ENCODE measurements around the gene GALR1.
"Not testable (repeated sequence)": the region's sequence is repeated elsewhere in the genome, so short reads cannot be mapped to it uniquely, and the experiment has no call there.

Gene GALR1, protein sequence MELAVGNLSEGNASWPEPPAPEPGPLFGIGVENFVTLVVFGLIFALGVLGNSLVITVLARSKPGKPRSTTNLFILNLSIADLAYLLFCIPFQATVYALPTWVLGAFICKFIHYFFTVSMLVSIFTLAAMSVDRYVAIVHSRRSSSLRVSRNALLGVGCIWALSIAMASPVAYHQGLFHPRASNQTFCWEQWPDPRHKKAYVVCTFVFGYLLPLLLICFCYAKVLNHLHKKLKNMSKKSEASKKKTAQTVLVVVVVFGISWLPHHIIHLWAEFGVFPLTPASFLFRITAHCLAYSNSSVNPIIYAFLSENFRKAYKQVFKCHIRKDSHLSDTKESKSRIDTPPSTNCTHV

DNA sequence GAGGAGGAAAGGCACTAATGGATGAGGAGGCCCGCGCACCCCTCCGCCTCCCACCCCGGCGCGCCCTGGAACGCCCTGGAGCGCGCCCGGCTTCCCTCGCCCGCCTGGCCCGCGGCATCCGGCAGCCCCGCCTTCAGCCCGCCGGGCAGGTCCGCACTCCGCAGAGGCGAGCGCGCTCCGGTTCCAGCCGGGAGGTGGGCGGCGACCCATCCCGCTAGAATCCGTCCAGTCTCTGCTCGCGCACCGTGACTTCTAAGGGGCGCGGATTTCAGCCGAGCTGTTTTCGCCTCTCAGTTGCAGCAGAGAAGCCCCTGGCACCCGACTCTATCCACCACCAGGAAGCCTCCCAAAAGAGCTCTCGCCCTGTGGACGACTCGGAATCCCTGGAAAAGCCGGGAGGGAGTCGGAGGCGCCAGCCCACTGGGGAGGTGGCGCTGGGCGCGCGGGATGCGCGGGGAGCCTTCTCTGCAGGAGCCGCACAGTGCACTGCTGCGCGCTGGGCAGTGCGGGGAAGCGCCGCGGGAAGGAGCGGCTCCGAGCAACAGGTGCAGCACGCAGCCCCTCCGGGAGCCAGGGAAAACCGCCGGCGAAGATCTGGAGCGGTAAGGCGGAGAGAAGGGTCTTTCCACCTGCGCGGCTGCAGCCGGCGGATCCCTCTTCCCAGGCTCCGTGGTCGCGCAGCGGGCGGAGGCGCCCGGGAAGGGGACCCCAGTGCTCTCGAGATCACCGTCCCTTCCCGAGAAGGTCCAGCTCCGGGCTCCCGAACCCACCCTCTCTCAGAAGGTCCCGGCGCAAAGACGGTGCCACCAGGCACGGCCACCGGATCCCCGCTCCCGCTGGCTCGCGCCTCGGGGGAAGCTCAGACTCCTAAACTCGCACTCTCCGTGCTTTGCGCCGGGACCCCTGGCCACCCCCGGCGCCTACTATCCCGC, at the start of gene GALR1:
TSS of gene GALR1 (plus strand) at position 280 of the 932 bp plus-strand sequence. CDS start 701 bp downstream, outside the sequence.
- DNase-seq, result no peak

DNA sequence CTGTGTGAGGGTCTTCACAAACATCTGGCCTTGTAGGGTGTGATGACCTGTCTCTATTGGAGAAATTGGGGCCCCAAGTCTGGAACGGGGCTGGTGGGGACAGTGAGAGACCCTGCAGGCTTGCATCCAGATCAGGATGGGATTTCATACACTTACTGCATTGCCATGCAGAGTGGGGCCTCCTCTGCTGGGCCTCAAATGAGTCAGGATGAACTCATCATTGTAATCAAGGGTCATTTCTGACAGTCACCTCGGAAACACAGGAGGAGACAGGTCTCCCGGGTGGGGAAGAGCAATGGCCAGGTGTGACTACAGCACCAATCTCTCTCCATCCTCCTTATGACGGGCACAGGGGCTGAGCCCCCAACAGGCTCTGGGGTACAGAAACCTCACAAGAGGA, 48.1 kb upstream of the GALR1 start:
- DNase-seq, result no peak

DNA sequence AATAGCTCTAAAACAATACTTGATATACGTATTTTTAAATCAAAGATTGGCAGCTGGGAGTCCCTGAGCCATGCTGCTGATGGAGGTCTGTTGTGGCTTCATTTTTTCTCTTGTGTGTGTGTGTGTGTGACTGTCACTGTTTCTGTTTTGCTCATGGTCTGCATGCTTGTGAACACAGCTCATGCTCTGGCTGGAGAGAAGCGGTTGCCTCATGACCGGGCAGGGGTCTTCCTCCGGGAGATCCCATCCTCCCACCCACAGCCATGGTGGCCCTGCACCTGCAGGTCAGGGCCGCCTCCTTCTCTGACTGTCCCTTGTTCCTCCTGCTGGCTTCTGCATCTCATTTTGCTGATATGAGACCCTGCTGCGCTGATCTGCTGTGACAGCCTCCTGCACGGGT, 47.3 kb upstream of the GALR1 start:
- DNase-seq, result no peak

DNA sequence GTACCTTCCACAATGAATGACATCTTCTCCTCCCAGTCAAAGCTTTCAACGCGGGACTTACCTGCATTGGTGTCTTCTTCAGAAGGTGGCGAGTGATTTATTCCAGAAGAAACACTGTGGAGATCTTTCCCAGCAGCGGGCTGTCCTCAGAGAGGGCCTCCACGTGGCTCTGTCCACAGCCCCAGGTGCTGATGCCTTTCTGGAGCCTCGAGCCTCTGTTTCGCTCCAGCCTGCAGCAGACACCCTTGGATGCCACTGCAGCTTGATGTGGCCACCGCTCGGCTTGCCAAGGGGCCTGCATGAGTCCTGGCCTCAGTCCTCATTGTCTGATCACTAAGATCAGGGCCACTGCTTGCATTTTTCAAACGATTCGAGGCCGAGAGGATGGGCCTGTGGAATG, 46.6 kb upstream of the GALR1 start:
- no peak for DNase-seq

DNA sequence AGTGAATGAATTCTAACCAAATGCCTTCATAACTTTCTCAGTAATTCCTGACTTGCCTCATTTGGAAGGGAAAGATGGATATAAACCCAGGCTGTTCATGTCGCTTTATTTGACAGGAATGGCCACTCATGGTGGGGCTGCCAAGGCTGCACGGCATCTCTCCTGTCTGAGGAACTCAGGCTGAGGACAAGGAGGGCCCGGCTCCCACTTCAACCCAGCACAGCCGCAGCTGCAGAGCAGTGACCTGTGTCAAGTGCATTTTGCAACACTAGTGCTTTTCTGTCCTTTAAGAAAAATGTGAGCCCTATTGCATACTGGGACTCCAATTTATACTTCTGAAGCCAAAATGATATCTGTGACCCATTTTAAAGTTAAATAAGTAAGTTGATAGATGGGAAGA, 45.8 kb upstream of the GALR1 start:
- no peak for DNase-seq

DNA sequence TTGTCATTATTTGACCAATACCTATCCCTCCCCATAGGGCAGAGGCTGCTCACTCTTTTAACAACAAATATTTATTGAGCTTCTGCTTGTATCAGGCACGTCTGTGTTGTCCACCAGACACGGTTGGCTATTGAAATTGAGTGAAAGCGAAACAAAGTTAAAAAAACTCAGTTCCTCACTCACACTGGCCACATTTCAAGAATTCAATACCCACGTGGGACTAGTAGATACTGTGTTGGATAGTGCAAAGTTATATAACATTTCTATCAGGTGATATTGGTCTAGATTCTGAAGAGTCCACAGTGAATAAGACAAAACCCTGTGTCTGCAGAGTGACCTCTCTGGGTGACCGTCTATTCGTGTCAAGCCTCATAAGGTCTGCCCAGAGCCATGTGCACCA, 43.9 kb upstream of the GALR1 start:
- no peak for DNase-seq

DNA sequence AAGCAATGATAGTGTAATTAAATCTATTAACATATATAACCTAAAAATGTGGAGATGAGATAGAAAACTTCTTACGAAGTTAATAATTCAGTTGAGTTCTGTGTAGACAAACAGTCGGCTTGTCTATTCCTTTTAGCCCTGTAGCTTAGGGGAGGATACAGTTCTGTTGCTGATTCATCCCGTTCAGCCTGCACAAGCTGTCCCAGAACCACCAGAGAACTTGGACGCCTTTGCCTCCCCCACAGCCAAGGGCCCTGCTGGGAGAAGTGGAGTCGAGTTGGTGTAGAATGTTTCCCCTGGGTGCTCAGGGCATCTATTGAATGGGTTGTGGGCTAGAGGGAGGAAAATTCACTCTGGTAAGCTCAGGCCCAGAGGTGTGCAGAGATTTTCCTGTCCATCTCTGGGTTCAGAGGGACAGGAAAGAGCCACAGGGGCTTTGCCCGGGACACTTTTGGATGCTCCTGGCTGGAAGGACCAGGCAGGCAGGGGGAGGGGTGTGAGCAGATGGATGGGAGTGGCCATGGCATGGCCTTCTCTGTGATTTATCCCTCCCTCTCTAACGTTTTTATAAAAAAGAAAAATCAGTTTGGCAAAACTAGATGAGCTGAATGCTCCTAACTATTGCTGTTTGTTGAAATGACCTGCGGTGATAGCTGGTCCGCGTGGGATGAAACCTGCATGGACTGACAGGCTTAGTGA, 42.8 kb upstream of the GALR1 start:
- no peak for DNase-seq

DNA sequence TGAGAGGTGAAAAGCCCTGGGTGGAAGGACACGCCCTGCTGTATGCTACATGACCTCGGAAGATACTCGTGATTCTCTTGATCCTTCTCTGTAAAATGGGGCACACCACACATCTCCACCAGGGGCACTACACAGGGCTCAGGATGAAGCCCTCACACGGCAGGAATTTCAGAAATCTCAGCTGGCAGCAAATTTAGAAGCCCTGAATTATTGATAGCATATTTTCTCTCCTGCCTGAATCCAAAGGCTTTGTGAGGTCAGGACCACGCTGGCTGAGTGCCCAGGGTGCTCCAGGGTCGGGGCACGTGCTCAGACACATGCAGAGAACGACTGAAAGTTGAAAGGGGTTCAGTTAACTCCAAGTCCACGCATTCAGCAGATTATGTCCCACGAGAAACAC, 42.1 kb upstream of the GALR1 start:
- no peak for DNase-seq

DNA sequence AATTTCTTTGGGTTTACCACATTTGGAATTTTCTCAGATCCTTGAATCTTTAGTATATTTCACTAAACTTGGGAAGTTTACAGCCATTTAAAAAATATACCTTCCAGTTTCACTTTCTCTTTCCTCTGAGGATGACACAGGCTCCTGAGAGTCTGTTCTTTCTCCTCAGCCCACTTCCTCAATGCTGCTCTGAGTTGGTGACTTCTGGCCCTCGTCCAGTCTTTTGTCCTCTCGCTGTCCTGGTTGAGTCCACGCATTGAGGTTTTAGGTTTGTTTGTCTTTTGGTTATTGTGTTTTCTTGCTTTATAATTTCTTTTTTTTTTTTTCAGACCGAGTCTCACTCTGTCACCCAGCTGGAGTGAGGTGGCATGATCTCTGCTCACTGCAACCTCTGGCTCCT, 40.7 kb upstream of the GALR1 start:
- DNase-seq, result peak in 1 of 2 donors; percentile 90

DNA sequence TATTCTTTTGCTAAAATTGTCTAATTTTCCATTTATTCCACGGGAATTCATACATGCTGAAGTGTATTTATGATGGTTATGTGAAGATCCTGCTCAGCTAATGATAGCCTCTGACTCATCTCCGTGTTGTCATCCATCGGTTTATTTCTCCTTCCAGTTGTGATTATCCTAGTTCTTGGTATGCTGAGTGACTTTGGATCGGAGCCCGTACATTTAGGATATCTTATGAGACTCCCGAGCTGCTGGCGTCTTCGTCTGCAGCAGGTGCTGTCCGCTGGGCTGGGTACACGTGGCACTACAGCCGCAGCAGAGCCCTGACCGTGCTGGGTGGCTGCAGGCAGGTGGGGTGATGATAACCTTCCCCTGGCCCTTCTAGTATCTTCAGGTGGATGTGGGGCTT, 40.1 kb upstream of the GALR1 start:
- no peak for DNase-seq

DNA sequence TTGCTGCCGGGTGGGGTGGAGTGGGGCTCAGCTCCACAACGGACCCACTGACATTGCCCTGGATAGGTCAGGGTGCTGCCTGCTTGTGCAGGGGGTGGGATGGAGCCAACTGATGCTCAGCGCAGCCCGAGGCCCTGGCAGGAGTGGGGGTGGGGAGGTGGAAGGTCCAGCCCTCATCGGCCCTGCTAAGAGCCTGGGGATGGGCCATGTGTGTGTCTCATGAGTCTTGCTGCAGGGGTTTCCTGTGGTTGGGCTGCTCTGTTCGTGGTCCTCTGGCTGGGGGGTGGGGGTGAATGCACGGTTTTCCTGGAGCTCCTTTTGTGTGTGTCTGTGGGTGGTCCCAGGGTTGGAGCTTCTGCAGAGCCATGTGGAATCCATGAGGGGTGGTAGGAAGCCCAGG, 39.4 kb upstream of the GALR1 start:
- no peak for DNase-seq

DNA sequence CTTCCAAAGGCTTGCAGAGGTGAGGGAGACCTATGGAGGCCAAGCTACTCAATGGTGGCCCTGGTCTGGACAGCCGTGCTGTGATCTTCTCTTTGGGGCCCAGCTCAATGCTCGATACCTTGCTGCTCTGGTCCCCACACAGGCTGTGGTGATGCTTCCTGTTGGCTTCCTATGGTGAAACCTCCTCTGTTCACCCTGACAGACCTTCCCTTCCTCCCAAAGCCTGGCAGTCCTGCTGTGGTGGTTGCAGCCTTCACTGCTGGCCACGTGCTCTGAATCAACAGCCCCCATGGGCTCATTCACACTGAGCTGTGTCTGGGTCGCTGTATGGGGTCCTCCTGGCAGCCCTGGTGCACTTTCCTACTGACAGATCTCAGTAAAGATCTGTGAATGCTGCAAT, 31.0 kb upstream of the GALR1 start:
- DNase-seq, result no peak

DNA sequence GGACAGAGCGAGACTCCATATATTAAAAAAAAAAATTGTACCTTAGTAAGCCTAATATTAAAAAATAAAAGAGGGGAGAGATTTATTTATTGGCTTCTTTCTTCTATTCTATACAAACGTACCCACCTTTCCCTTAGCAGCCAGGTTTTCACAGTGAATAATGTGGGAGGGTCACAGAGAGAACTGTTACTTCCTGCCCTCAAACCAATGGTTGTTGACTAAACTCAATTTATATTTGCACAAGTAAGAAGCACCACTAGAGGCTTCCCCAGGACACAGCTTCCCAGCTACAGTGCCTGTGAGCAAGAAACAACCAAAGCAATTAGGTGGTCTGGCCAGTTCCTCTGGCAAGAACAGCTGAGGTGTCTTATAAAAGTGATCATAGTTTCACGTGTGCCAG, 28.9 kb upstream of the GALR1 start:
- no peak for DNase-seq

DNA sequence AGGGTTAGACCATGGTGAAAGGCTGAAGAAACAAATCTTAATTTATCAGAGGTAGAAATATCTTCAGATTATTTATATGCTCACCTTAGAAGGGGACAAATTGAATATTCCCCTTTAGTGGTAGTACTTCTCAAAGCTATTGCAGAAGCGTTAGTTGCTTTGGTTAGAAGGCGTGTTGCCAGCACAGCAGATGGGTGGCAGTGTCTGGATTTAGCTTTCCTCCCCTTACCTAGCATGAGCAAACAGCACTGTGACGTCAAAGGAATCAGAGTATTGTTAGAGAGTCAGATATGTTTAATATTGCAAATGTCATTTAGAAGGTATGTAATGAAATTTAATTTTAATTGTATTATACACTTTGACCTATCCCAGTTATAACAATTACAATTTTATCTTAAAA, 27.2 kb upstream of the GALR1 start:
- DNase-seq, result no peak

DNA sequence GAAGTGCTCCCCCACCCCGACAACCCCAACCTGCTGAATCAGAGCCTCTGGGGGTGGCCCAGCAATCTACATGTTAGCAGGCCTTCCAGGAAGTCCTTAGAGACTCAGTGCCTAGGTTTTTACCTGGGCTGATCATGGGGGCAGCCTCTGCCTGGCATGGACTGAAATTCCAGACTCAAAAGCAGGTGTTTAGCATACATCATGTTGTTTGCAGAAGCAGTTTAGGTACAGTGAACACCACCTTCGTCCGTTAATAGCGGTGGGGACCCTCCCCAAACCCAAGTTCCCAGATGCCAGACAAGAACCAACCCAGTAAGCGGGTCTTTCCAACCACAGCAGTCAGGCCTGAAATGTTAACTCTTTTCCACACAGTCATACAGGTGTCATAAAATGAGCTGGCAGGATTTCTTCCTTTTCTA, 26.4 kb upstream of the GALR1 start:
- DNase-seq, result no peak

DNA sequence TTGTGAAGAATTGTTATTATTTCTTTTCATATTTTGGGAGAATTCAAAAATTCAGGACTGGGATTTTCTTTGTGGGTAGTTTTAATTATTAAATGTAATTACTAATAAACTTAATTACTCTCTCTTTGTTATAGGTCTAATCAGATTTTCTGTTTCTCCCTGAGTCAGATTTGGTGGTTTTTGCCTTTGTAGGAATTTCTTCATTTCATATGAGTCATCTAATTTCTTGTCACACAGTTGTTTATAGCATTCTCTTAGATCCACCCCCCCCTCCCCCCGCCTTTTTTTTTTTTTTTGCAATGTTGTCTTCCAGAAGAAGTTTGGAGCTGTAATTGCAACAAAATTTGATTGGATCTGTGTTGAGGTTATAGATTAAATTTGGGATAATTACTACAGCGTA, 26.0 kb upstream of the GALR1 start:
- DNase-seq, result peak in 1 of 2 donors; percentile 11

DNA sequence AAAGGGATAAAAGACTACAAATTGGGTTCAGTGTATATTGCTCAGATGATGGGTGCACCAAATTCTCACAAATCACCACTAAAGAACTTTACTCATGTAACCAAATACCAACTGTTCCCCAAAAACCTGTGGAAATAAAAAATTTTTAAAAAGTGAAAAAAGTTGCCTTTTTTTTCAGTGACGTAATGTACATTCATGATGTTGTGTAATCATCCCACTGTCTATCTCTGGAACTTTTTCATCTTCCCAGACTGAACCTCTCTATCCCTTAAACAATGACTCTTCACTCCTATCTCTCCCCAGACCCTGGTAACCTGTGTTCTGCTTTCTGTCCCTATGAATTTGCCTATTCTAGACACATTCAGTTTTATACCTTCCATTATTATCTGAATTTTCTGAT, 19.0 kb upstream of the GALR1 start:
- DNase-seq, result no peak

DNA sequence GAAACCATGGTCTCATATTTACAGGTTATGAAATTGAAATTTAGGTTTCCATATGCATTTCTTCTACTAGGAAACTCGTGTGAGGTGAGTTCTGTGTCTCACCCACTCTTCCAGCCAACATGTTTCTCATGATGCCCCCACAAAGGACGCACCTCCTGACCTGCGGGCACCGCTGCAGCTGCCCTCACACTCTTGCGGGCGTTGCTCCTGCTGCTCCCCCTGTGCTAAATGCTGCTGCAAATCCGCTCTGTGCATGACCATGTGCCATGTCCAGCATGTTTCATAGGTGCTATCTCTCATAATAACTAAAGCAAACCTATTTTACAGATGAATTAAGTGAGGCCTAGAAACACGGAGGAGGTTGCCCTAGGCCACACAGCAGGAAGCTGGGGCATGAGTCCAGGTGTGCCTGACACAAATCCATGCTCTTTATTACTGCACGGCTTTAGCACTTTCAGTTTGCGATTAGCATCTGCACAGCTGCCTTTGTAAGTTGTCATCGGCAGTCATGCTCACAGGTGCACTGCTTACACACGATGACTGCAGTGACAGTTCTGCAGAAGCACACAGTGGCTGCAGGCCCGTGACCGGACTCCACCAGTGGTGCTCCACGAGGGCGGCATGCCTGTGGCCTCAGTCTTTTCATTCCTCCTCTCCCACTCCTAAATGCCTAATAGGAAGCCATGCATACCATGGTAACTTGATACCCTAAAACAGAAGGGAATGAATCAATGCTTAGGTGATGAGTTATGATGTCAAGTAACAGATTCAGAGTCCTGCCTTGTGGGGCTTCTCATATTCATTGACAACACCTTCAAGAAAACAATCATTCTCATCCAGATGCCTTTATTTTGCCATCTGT, 14.9 kb upstream of the GALR1 start:
- DNase-seq, result no peak

DNA sequence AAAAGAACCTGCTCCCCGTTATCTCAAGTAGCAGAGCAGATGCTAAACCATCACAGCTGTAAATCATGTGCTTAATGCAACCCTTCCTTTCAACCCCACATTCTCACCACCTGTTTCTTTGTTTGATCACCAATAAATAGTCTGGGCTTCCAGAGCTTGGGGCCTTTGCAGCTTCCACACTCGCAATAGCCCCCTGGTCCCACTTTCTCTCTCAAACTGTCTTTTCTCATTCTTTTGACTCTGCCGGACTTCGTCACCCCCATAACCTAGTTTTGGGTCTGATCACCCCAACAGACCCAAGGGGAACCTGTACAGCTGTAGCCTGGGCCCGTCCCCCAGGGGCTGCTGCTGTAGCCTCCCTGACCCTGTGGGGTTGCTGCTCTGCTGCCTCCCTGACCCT, 10.4 kb upstream of the GALR1 start:
- not testable (repeated sequence) for DNase-seq

DNA sequence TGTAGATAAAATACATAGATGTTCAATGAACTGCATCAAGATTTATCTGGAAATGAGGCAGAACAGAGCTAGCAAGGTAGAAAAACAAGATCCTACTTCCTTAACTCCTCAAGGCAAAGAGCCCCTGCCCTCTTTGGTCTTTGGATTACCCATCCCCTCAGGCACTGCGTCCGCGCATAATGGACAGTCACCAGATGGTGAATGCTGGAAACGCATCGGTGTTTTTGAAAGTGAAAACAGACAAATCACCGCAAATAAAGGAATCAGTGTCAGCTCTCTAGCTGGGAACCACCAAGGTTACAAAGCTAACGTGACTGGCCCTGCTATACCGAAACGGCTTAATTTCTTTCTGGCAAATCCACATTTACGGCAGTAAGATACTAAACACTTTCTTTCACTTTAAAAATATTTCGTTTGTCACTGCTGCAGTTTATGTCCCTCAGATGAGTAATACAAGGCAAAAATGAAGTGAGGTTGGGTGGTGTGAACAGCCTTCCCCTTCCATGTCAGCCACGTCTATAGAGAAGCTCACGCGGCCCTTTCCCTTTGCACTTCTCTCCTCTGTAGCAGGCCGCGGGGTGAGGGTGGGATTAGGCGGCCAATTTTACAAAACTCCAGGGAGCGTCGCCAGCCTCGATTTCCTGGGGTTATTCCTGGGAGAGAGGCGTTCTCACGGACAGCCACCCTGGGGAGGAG, 627 bp upstream of the GALR1 start:
- DNase-seq, result no peak

DNA sequence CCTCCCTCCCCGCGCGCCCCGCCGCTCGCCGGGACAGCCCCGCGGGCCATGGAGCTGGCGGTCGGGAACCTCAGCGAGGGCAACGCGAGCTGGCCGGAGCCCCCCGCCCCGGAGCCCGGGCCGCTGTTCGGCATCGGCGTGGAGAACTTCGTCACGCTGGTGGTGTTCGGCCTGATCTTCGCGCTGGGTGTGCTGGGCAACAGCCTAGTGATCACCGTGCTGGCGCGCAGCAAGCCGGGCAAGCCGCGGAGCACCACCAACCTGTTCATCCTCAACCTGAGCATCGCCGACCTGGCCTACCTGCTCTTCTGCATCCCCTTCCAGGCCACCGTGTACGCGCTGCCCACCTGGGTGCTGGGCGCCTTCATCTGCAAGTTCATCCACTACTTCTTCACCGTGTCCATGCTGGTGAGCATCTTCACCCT, 865 bp downstream of the GALR1 start:
- DNase-seq, result no peak

Measured in bone marrow (tissue), 2 donors.